SK-N-SH (cell line): ENCODE data around the gene NEU4. TPM values are rescaled to one million over a fixed set of nuclear protein-coding genes. Genes with fewer than 3 reads are reported as not detected.
A peak's percentile ranks its signal among the peaks of the same experiment; 100 is the strongest.

ENCODE experiments used
- CTCF ChIA-PET: fragments of 300-600, 350-600 bp; formaldehyde crosslinking; extraction: SDS; loops from one replicate; lab custom pipeline; 2021; lab: Yijun Ruan, JAX
- POLR2A ChIA-PET: fragments of 350-600 bp; sonication (Branson Sonifier 250); formaldehyde crosslinking; extraction: SDS; loops from one replicate; lab custom pipeline; 2020; ENCODE audit warnings: antibody characterized with exemption, inconsistent platforms; lab: Yijun Ruan, JAX
- DNase-seq: peaks from one replicate; pipeline ENCODE4 v3.0.0; 2012
- H2AFZ ChIP-seq: fragments of 200-600 bp; sonication (generic); 2 replicates; pipeline ENCODE4 v1.8.1; 2016; ENCODE audit warnings: antibody characterized with exemption, mild to moderate bottlenecking, low read depth
- H3F3A ChIP-seq: fragments of 200-600 bp; sonication (generic); replicated peaks from 2 replicates; pipeline ENCODE3; 2016; ENCODE audit warnings: antibody characterized with exemption, mild to moderate bottlenecking; ENCODE audit not compliant: insufficient read depth
- H3K27ac ChIP-seq, 2 experiments: fragments of 200-500 bp in 1 of 2; fragments of 200-600 bp in 1 of 2; sonication (Bioruptor generic) in 1 of 2; sonication (generic), shearing (Covaris generic) in 1 of 2; 2 replicates each; pipeline versions ENCODE4 v1.5.1 to v1.6.1; 2014 to 2016; ENCODE audit warnings: low read depth in 2 of 2, inconsistent platforms in 1 of 2, low read length in 1 of 2, mild to moderate bottlenecking in 1 of 2, mixed read lengths in 1 of 2
- H3K27me3 ChIP-seq: fragments of 200-600 bp; sonication (generic), shearing (Covaris generic); 2 replicates; pipeline ENCODE4 v1.6.1; 2016; ENCODE audit warnings: mixed run types; ENCODE audit not compliant: insufficient read depth
- H3K36me3 ChIP-seq, 2 experiments: fragments of 200-500 bp in 1 of 2; fragments of 200-600 bp in 1 of 2; sonication (Bioruptor generic) in 1 of 2; sonication (generic) in 1 of 2; replicated peaks in 1 of 2; 2 replicates each; pipeline versions ENCODE3 to v1.5.1; 2014 to 2016; ENCODE audit warnings: low read length in 1 of 2, mild to moderate bottlenecking in 1 of 2; ENCODE audit not compliant: insufficient read depth in 2 of 2, control insufficient read depth in 1 of 2
- H3K4me1 ChIP-seq, 2 experiments: fragments of 200-500 bp in 1 of 2; fragments of 200-600 bp in 1 of 2; sonication (Bioruptor generic) in 1 of 2; sonication (generic), shearing (Covaris generic) in 1 of 2; 2 replicates each; pipeline versions ENCODE4 v1.5.1 to v1.6.1; 2014 to 2016; ENCODE audit warnings: low read depth in 1 of 2, low read length in 1 of 2, mixed run types in 1 of 2; ENCODE audit not compliant: insufficient read depth in 2 of 2, control insufficient read depth in 1 of 2
- H3K4me2 ChIP-seq: fragments of 200-600 bp; sonication (generic), shearing (Covaris generic); 2 replicates; pipeline ENCODE4 v1.6.1; 2017; ENCODE audit warnings: mixed run types
- H3K4me3 ChIP-seq, 2 experiments: fragments of 200-500 bp in 1 of 2; fragments of 200-600 bp in 1 of 2; sonication (Bioruptor generic) in 1 of 2; sonication (generic), shearing (Covaris generic) in 1 of 2; 2 replicates each; pipeline versions ENCODE4 v1.5.1 to v1.8.1; 2014 to 2016; ENCODE audit warnings: low read depth in 2 of 2, inconsistent platforms in 1 of 2, low read length in 1 of 2, mild to moderate bottlenecking in 1 of 2, mixed read lengths in 1 of 2, moderate library complexity in 1 of 2
- H3K79me2 ChIP-seq: fragments of 200-600 bp; sonication (generic); 2 replicates; pipeline ENCODE4 v1.8.1; 2017; ENCODE audit warnings: mild to moderate bottlenecking; ENCODE audit not compliant: insufficient read depth
- H3K9ac ChIP-seq: fragments of 200-600 bp; sonication (generic); 2 replicates; pipeline ENCODE4 v1.6.1; 2017; ENCODE audit warnings: mixed run types
- H3K9me2 ChIP-seq: fragments of 200-600 bp; sonication (generic); 2 replicates; pipeline ENCODE4 v1.6.1; 2017; ENCODE audit warnings: mixed run types
- H3K9me3 ChIP-seq: fragments of 200-600 bp; sonication (generic); 2 replicates; pipeline ENCODE4 v1.6.1; 2017; ENCODE audit warnings: mixed run types, mild to moderate bottlenecking, moderate library complexity
- H4K20me1 ChIP-seq: fragments of 200-600 bp; sonication (generic); 2 replicates; pipeline ENCODE4 v1.6.1; 2017; ENCODE audit warnings: mild to moderate bottlenecking, mixed run types; ENCODE audit not compliant: insufficient read depth
- CHD2 ChIP-seq: fragments of 150-350 bp; IDR thresholded peaks from 2 replicates; pipeline ENCODE4 v1.6.1; 2018; ENCODE audit warnings: low read length; ENCODE audit not compliant: partially characterized antibody
- CTCF ChIP-seq: fragments of 200-600 bp; sonication (generic); IDR thresholded peaks from 2 replicates; pipeline ENCODE4 v1.6.1; 2017; ENCODE audit warnings: antibody characterized with exemption, mild to moderate bottlenecking, moderate library complexity
- GABPA ChIP-seq: IDR thresholded peaks from 2 replicates; pipeline ENCODE4 v1.4.0; 2012; ENCODE audit warnings: low read depth, mild to moderate bottlenecking
- GATA2 ChIP-seq: sonication (generic); formaldehyde crosslinking; IDR thresholded peaks from 2 replicates; pipeline ENCODE4 v1.5.0; 2020; ENCODE audit warnings: mild to moderate bottlenecking, missing genetic modification reagents
- IRF3 ChIP-seq: fragments of 150-350 bp; IDR thresholded peaks from 2 replicates; pipeline ENCODE4 v1.6.1; 2016; ENCODE audit warnings: mild to moderate bottlenecking, low read depth, low read length
- JUND ChIP-seq: IDR thresholded peaks from 2 replicates; pipeline ENCODE4 v1.4.0; 2012
- MXI1 ChIP-seq: IDR thresholded peaks from 2 replicates; pipeline ENCODE4 v1.6.1; 2012; ENCODE audit warnings: mild to moderate bottlenecking, low read depth, low read length, improper control_type of control experiment
- NRF1 ChIP-seq: IDR thresholded peaks from 2 replicates; pipeline ENCODE4 v1.6.1; 2012; ENCODE audit warnings: low read depth, mild to moderate bottlenecking, low read length
- RCOR1 ChIP-seq: fragments of 150-350 bp; IDR thresholded peaks from 2 replicates; pipeline ENCODE4 v1.6.1; 2017; ENCODE audit warnings: antibody characterized with exemption, low read length
- REST ChIP-seq: IDR thresholded peaks from 2 replicates; pipeline ENCODE4 v1.6.1; 2012; ENCODE audit warnings: mild to moderate bottlenecking, low read depth, low read length, moderate library complexity
- RXRA ChIP-seq: IDR thresholded peaks from 2 replicates; pipeline ENCODE4 v1.4.0; 2012; ENCODE audit warnings: low read depth, mild to moderate bottlenecking, borderline replicate concordance
- SIN3A ChIP-seq: IDR thresholded peaks from 2 replicates; pipeline ENCODE4 v1.6.1; 2012; ENCODE audit warnings: low read depth, mild to moderate bottlenecking, low read length, moderate library complexity, borderline replicate concordance
- TAF1 ChIP-seq: IDR thresholded peaks from 2 replicates; pipeline ENCODE4 v1.6.1; 2012; ENCODE audit warnings: low read depth, mild to moderate bottlenecking, low read length, moderate library complexity, borderline replicate concordance
- USF1 ChIP-seq: IDR thresholded peaks from 2 replicates; pipeline ENCODE4 v1.4.0; 2012; ENCODE audit warnings: low read depth, borderline replicate concordance
- YY1 ChIP-seq: IDR thresholded peaks from 2 replicates; pipeline ENCODE4 v1.4.0; 2012; ENCODE audit warnings: low read depth, mild to moderate bottlenecking
- ZBTB33 ChIP-seq: IDR thresholded peaks from 2 replicates; pipeline ENCODE4 v1.4.0; 2012; ENCODE audit warnings: low read depth, borderline replicate concordance
- WGBS: methylation state at CpG from one replicate; pipeline ENCODE4 v1.1.6; 2017; ENCODE audit warnings: low lambda C conversion rate; 5-methylcytosine and 5-hydroxymethylcytosine counted together
- polyA plus RNA-seq, 3 experiments: library from polyadenylated mRNA; depleted of rRNA; stranded (reverse); fragments of >200 nt; gene quantifications; 2 replicates each; pipeline ENCODE4 v1.2.3, GENCODE V29; 2012

Gene NEU4
- polyA plus RNA-seq, 1 of the 3 experiments (the other 2 are of a cell fraction) = 0.05 TPM

- Histone ChIP-seq H3K4me2 (no peak overlapping the region), H3F3A (peaks cover 4% of the 10 kb centered on the region), H3K27ac (no peak overlapping the region), H4K20me1 (no peaks in the 10 kb centered on the region), H3K79me2 (no peaks in the 10 kb centered on the region), H3K36me3 (no peaks in the 10 kb centered on the region), H3K9me3 (no peaks in the 10 kb centered on the region), H3K9ac (no peak overlapping the region), H3K27me3 (no peaks in the 10 kb centered on the region), H3K4me1 (peaks cover 0 to 5% of the 10 kb centered on the region in 2 experiments; a peak in 1 of 4 replicates), H3K4me3 (no peak overlapping the region), H3K9me2 (no peaks in the 10 kb centered on the region), H2AFZ (no peak overlapping the region)
- TF ChIP-seq TAF1 = no peak
- TF ChIP-seq IRF3 = no peak
- TF ChIP-seq YY1 = no peak
- TF ChIP-seq CTCF = no peak
- no peak for TF ChIP-seq USF1
- no peak for TF ChIP-seq RCOR1
- no peak for TF ChIP-seq SIN3A
- TF ChIP-seq NRF1 = no peak
- ChIA-PET CTCF (no interaction called here), POLR2A (no interaction called here)
- WGBS = 81% methylated on average over 10 of the region's 29 CpGs
- peak; percentile 20 for DNase-seq
These were observed 54.6 kb downstream of the NEU4 start for GRCh38 chr2:241863536-241863954.

GRCh38 chr2:241864168-241864849 is 55.3 kb downstream of the NEU4 start:
- no peaks in the 10 kb centered on the region for H3K79me2 ChIP-seq
- WGBS = 75% methylated on average over 2 of the region's 2 CpGs
- no peak overlapping the region for H2AFZ ChIP-seq
- H3K27ac ChIP-seq = no peak overlapping the region
- H3K36me3 ChIP-seq = no peaks in the 10 kb centered on the region
- H3K27me3 ChIP-seq = no peaks in the 10 kb centered on the region
- H3K9me3 ChIP-seq = no peaks in the 10 kb centered on the region
- H3K9me2 ChIP-seq = no peaks in the 10 kb centered on the region
- CTCF ChIA-PET = no interaction called here
- peaks cover 4% of the 10 kb centered on the region for H3F3A ChIP-seq
- no peak for DNase-seq
- H3K4me3 ChIP-seq = no peak overlapping the region
- POLR2A ChIA-PET = no interaction called here
- no peak overlapping the region for H3K4me2 ChIP-seq
- H4K20me1 ChIP-seq = no peaks in the 10 kb centered on the region
- peaks cover 0 to 5% of the 10 kb centered on the region in 2 experiments; a peak in 1 of 4 replicates for H3K4me1 ChIP-seq
- H3K9ac ChIP-seq = no peak overlapping the region
- TF ChIP-seq ZBTB33 = no peak
- no peak for TF ChIP-seq YY1
- TF ChIP-seq MXI1 = no peak
- TF ChIP-seq RXRA = no peak
- TF ChIP-seq GATA2 = no peak
- no peak for TF ChIP-seq GABPA
- no peak for TF ChIP-seq RCOR1
- TF ChIP-seq CHD2 = no peak
- TF ChIP-seq REST = no peak
- no peak for TF ChIP-seq JUND
